Colonic mucosa (tissue), 4 donors: ENCODE measurements around the gene PFKL. TPM values are rescaled to one million over a fixed set of nuclear protein-coding genes. Genes with fewer than 3 reads are reported as not detected.

Experiments
- DNase-seq: peaks from one replicate; pipeline ENCODE4 v3.0.0-alpha.2; 2020
- H3K27ac ChIP-seq: fragments of 200-600 bp; one replicate; pipeline ENCODE4 v1.8.0; 2021
- H3K27me3 ChIP-seq: fragments of 200-600 bp; one replicate; pipeline ENCODE4 v1.8.0; 2021
- H3K36me3 ChIP-seq: fragments of 200-600 bp; one replicate; pipeline ENCODE4 v1.8.0; 2021
- H3K4me1 ChIP-seq: fragments of 200-600 bp; one replicate; pipeline ENCODE4 v1.8.0; 2021; ENCODE audit warnings: mild to moderate bottlenecking
- H3K4me3 ChIP-seq: fragments of 200-600 bp; one replicate; pipeline ENCODE4 v1.8.0; 2021
- H3K9ac ChIP-seq, 2 donors: one replicate each; pipeline ENCODE4 v1.7.0; 2013; ENCODE audit warnings: control low read depth in 2 of 2, low read depth in 2 of 2, low read length in 2 of 2
- H3K9me3 ChIP-seq: fragments of 200-600 bp; one replicate; pipeline ENCODE4 v1.8.0; 2021
- intact Hi-C: fragments of 100-400 bp; cut with DNase I; formaldehyde crosslinking; loops from one replicate; pipeline ENCODE4 v1.14.1; 2022
- total RNA-seq, 2 donors: library from RNA; stranded (reverse); fragmentation: NEBNext Ultra II Directional in 1 of 2; extraction: Animal tissue kit (Norgen Biotek cat#: 25700) in 1 of 2; gene quantifications; one replicate each; pipeline ENCODE4 v1.2.1, GENCODE V29; 2021
- TF ChIP-seq, protein P1 (sequence below): fragments of 200-600 bp; IDR thresholded peaks from one replicate; pipeline ENCODE4 v1.8.0; 2022; ENCODE audit warnings: antibody characterized with exemption, mild to moderate bottlenecking
- donor health status: healthy.
- donor health status: DM: no; HTN: no; CAD: no.
- donor health status: DM: no; HTN: no; CAD: no.

The PFKL gene
- total RNA-seq, 2 donors from 2014 or later = 300 to 332 TPM

DNA sequence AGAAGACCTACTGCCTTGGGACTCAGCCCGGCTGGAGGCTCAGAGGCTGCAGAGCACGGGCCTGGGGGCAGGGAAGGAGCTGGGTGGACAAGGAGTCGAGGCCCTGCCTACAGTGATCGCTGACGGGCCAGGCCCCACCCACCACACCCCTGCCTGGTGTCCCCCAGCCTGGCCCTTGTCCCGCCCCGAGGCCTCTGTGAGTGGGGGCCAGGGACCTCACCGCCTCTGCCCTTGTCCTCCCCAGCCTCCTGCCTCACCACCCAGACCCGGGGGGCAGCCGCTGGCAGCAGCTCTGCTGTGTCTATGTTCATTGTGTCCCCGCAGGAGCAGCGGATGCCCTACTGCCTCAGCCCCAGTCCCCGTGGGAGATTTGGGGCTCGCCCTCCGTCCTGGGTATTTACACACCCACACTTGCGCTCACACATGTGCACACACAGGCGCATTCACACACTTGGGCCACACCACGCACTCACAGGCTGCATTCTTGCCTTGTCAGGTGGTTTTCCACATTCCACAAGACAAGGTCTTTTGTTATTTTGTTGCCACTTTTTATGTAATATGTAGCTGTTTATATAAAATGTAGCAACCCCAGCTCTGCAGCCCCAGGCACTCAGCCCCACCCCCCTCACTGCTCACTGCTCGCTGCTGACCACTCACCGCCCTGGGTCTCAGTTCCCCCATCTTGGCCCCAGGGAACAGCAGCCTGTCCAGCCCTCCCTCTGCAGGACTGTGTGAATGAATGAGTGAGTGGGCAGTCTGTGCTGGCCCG lies 7.3 kb downstream of the PFKL start:
- no peak overlapping the region for H3K27ac ChIP-seq
- TF ChIP-seq, protein P1, sequence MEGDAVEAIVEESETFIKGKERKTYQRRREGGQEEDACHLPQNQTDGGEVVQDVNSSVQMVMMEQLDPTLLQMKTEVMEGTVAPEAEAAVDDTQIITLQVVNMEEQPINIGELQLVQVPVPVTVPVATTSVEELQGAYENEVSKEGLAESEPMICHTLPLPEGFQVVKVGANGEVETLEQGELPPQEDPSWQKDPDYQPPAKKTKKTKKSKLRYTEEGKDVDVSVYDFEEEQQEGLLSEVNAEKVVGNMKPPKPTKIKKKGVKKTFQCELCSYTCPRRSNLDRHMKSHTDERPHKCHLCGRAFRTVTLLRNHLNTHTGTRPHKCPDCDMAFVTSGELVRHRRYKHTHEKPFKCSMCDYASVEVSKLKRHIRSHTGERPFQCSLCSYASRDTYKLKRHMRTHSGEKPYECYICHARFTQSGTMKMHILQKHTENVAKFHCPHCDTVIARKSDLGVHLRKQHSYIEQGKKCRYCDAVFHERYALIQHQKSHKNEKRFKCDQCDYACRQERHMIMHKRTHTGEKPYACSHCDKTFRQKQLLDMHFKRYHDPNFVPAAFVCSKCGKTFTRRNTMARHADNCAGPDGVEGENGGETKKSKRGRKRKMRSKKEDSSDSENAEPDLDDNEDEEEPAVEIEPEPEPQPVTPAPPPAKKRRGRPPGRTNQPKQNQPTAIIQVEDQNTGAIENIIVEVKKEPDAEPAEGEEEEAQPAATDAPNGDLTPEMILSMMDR = no peak
- no peak overlapping the region for H3K9ac ChIP-seq
- H3K9me3 ChIP-seq = no peaks in the 10 kb centered on the region
- no peak for DNase-seq
- peaks cover 20% of the 10 kb centered on the region for H3K4me1 ChIP-seq
- no peaks in the 10 kb centered on the region for H3K27me3 ChIP-seq
- intact Hi-C loops = no loop called here
- no peak overlapping the region for H3K4me3 ChIP-seq
- H3K36me3 ChIP-seq = peaks cover 8% of the 10 kb centered on the region

DNA sequence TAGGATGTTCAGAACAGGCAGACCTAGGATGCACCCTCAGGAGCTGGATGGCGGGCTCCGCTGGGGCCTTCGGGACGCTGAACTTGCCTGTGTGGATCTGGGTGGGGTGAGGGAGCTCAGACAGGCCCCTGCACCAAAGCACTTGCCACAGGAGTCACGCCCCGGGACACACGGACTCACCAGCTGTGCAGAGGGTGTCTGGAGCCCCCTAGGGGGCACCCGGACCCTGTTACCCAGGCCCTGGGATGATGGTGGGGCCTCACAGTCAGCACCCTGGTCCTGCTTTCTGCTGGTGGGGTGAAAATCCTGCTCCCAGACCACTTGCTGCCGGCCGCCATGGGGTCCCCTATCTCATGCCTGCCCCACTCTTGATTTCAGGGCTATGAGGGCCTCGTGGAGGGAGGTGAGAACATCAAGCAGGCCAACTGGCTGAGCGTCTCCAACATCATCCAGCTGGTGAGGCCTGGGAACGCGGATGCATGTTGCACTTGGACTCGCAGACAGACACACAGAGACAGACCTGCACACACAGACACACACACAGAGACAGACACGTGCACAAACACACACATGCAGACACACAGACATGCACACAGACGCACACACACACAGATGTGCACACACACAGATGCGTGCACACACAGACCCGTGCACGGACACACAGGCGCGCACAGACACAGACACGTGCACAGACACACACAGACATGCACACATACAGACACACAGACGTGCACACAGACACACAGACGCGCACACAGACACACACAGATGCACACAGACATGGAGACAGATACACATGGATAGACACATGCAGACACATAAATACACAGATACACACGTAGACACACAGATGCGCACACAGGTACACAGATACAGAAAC lies 11.0 kb downstream of the PFKL start:
- H3K9ac ChIP-seq = no peak overlapping the region
- H3K36me3 ChIP-seq = peaks cover 19% of the 10 kb centered on the region
- no peaks in the 10 kb centered on the region for H3K27me3 ChIP-seq
- no peaks in the 10 kb centered on the region for H3K9me3 ChIP-seq
- no peak for DNase-seq
- intact Hi-C loops = no loop called here
- H3K4me1 ChIP-seq = no peaks in the 10 kb centered on the region
- TF ChIP-seq, protein P1 = no peak
- H3K27ac ChIP-seq = no peak overlapping the region
- H3K4me3 ChIP-seq = no peak overlapping the region

DNA sequence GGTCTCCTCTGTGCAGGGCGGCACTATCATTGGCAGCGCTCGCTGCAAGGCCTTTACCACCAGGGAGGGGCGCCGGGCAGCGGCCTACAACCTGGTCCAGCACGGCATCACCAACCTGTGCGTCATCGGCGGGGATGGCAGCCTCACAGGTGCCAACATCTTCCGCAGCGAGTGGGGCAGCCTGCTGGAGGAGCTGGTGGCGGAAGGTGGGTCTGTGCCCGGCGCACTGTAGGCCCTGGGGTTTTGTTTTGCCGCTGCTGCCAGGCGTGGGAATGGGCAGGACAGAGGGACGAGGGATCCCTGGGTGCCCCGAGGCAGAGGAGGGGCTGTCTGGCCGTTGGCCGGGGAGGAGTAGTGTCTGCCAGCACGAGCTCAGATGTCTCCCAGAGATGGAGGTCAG lies 12.2 kb downstream of the PFKL start:
- Histone ChIP-seq H3K4me3 (no peak overlapping the region), H3K9me3 (no peaks in the 10 kb centered on the region), H3K27ac (no peak overlapping the region), H3K4me1 (no peaks in the 10 kb centered on the region), H3K27me3 (no peaks in the 10 kb centered on the region), H3K9ac (no peak overlapping the region), H3K36me3 (peaks cover 19% of the 10 kb centered on the region)
- TF ChIP-seq, protein P1 = no peak
- intact Hi-C loops = no loop called here
- DNase-seq = no peak

DNA sequence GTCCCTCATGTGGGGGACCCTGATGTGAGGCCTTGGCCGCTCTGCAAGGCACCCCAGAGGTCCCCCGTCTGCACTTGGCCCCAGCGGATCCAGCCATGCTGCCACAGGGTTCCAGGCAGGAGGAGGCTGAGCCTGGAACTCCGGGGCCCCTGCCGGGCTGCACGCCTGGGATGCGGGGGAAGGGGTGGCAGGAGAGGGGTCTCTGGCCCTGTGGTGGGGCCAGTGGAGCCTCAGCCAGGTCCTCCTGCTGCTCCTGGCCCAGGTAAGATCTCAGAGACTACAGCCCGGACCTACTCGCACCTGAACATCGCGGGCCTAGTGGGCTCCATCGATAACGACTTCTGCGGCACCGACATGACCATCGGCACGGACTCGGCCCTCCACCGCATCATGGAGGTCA lies 12.9 kb downstream of the PFKL start:
- H3K36me3 ChIP-seq = peaks cover 19% of the 10 kb centered on the region
- DNase-seq = no peak
- no peaks in the 10 kb centered on the region for H3K27me3 ChIP-seq
- intact Hi-C loops = no loop called here
- no peak overlapping the region for H3K27ac ChIP-seq
- H3K4me1 ChIP-seq = no peaks in the 10 kb centered on the region
- TF ChIP-seq, protein P1 = no peak
- H3K9ac ChIP-seq = no peak overlapping the region
- no peak overlapping the region for H3K4me3 ChIP-seq
- no peaks in the 10 kb centered on the region for H3K9me3 ChIP-seq

DNA sequence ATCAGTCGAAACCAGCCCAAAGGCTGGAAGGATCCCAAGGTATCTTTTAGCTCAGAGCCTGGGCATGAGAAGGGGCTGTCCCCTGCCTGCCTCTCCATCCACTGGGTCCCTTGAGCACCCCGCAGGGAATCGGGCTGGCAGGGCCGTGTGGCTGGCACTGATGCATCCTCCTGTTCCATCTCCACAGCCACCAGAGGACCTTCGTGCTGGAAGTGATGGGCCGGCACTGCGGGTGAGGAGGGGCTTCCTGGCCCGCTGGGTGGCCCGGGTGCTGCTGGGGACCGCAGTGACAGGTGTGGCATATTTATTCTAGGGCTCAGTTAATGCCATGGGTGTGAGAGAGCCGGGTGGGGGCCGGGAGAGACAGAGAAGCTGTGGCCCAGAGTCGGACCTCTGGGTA lies 13.6 kb downstream of the PFKL start:
- Histone ChIP-seq H3K9me3 (no peaks in the 10 kb centered on the region), H3K4me3 (no peak overlapping the region), H3K36me3 (peaks cover 19% of the 10 kb centered on the region), H3K9ac (no peak overlapping the region), H3K27ac (no peak overlapping the region), H3K27me3 (no peaks in the 10 kb centered on the region), H3K4me1 (no peaks in the 10 kb centered on the region)
- no peak for DNase-seq
- TF ChIP-seq, protein P1 = no peak
- intact Hi-C loops = no loop called here
